HCT116 (cell line): ENCODE results near the gene PIH1D1.

Source experiments
- FOSL1 ChIP-seq: IDR thresholded peaks from 2 replicates; pipeline ENCODE4 v1.6.1; 2012; ENCODE audit warnings: low read depth
- POLR2A ChIP-seq: IDR thresholded peaks from 2 replicates; pipeline ENCODE4 v1.7.0; 2011; ENCODE audit warnings: borderline replicate concordance; ENCODE audit not compliant: insufficient read depth, insufficient read length; ENCODE audit errors: extremely low read depth
- POLR2AphosphoS5 ChIP-seq: IDR thresholded peaks from 2 replicates; pipeline ENCODE4 v1.6.1; 2011; ENCODE audit warnings: mild to moderate bottlenecking, low read depth, low read length, moderate library complexity
- SP1 ChIP-seq: IDR thresholded peaks from 2 replicates; pipeline ENCODE4 v1.6.1; 2012; ENCODE audit warnings: low read depth
- ZNF274 ChIP-seq: fragments of 200-500 bp; sonication (Bioruptor generic); IDR thresholded peaks from 2 replicates; pipeline ENCODE4 v1.6.1; 2014; ENCODE audit warnings: mild to moderate bottlenecking, low read depth, low read length, inconsistent platforms
- TF ChIP-seq, protein P1 (sequence below), 3 experiments: fragments of 200-600 bp in 1 of 3; sonication (generic) in 1 of 3; IDR thresholded peaks in 2 of 3; conservative IDR thresholded peaks in 1 of 3; 2 replicates each; pipeline ENCODE4 v1.5.1; 2012 to 2017; ENCODE audit warnings: low read depth in 2 of 3, low read length in 2 of 3, antibody characterized with exemption in 1 of 3, borderline replicate concordance in 1 of 3, control low read depth in 1 of 3, mild to moderate bottlenecking in 1 of 3, mixed read lengths in 1 of 3, mixed run types in 1 of 3, moderate library complexity in 1 of 3; ENCODE audit not compliant: insufficient read depth in 1 of 3
- TF ChIP-seq, protein P2 (sequence below): IDR thresholded peaks from 2 replicates; pipeline ENCODE4 v1.6.1; 2012; ENCODE audit warnings: low read depth
- TF ChIP-seq, protein P3 (sequence below): IDR thresholded peaks from 2 replicates; pipeline ENCODE4 v1.6.1; 2012

DNA sequence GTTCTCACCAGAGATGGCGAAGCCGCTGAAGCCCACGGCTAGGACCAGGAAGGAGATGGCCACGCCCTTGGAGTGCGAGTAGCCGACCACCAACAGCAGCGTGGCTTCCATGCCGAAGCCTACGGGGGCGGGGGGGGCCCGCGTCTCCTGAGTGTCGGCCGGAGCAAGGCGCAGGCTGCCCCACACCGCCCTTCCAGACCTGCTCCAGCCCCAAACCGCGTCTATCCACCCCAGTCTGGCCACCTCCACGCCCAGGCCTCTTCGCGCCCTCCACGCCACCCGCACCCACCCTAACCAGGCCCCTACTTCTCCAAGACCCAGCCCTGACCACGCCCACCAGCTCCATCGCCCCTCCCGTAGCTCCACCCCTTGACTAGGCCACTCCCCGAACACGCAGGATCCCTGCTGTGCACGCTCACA lies 20.3 kb downstream of the PIH1D1 start:
- TF ChIP-seq, protein P1, sequence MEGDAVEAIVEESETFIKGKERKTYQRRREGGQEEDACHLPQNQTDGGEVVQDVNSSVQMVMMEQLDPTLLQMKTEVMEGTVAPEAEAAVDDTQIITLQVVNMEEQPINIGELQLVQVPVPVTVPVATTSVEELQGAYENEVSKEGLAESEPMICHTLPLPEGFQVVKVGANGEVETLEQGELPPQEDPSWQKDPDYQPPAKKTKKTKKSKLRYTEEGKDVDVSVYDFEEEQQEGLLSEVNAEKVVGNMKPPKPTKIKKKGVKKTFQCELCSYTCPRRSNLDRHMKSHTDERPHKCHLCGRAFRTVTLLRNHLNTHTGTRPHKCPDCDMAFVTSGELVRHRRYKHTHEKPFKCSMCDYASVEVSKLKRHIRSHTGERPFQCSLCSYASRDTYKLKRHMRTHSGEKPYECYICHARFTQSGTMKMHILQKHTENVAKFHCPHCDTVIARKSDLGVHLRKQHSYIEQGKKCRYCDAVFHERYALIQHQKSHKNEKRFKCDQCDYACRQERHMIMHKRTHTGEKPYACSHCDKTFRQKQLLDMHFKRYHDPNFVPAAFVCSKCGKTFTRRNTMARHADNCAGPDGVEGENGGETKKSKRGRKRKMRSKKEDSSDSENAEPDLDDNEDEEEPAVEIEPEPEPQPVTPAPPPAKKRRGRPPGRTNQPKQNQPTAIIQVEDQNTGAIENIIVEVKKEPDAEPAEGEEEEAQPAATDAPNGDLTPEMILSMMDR (IDR thresholded peaks at IDR 0.05 in 2 of 3, conservative IDR thresholded peaks at IDR 0.05 in 1 of 3; ENCODE audit: borderline replicate concordance in 1 of 3, insufficient read depth in 1 of 3, low read depth in 2 of 3, low read length in 2 of 3) = no peak
- no peak for TF ChIP-seq FOSL1
- TF ChIP-seq, protein P2, sequence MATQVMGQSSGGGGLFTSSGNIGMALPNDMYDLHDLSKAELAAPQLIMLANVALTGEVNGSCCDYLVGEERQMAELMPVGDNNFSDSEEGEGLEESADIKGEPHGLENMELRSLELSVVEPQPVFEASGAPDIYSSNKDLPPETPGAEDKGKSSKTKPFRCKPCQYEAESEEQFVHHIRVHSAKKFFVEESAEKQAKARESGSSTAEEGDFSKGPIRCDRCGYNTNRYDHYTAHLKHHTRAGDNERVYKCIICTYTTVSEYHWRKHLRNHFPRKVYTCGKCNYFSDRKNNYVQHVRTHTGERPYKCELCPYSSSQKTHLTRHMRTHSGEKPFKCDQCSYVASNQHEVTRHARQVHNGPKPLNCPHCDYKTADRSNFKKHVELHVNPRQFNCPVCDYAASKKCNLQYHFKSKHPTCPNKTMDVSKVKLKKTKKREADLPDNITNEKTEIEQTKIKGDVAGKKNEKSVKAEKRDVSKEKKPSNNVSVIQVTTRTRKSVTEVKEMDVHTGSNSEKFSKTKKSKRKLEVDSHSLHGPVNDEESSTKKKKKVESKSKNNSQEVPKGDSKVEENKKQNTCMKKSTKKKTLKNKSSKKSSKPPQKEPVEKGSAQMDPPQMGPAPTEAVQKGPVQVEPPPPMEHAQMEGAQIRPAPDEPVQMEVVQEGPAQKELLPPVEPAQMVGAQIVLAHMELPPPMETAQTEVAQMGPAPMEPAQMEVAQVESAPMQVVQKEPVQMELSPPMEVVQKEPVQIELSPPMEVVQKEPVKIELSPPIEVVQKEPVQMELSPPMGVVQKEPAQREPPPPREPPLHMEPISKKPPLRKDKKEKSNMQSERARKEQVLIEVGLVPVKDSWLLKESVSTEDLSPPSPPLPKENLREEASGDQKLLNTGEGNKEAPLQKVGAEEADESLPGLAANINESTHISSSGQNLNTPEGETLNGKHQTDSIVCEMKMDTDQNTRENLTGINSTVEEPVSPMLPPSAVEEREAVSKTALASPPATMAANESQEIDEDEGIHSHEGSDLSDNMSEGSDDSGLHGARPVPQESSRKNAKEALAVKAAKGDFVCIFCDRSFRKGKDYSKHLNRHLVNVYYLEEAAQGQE = no peak
- no peak for TF ChIP-seq POLR2AphosphoS5
- TF ChIP-seq, protein P3, sequence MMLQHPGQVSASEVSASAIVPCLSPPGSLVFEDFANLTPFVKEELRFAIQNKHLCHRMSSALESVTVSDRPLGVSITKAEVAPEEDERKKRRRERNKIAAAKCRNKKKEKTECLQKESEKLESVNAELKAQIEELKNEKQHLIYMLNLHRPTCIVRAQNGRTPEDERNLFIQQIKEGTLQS = no peak
- TF ChIP-seq POLR2A = no peak
- no peak for TF ChIP-seq SP1
- TF ChIP-seq ZNF274 = no peak
